Right forelimb (tissue), 1 donor: ENCODE measurements around the gene STMND1.

Experiments
- DNase-seq: peaks from one replicate; pipeline ENCODE4 v3.0.0-alpha.2; 2018

STMND1 gene

GRCh38 chr6:17099401-17100059, 2.3 kb upstream of the STMND1 start:
- DNase-seq: no peak

- DNase-seq: no peak
These were observed 1.0 kb upstream of the STMND1 start for GRCh38 chr6:17100806-17101205.

GRCh38 chr6:17102258-17102870, 514 bp downstream of the STMND1 start:
- no peak for DNase-seq

GRCh38 chr6:17103715-17104114, 1.9 kb downstream of the STMND1 start:
- DNase-seq: no peak

GRCh38 chr6:17107863-17108262, 6.0 kb downstream of the STMND1 start:
- DNase-seq: no peak

GRCh38 chr6:17115251-17116116, 13.6 kb downstream of the STMND1 start:
- no peak for DNase-seq

- DNase-seq: no peak
These were observed 14.2 kb downstream of the STMND1 start for GRCh38 chr6:17116117-17116440.

GRCh38 chr6:17120019-17120418, 18.2 kb downstream of the STMND1 start:
- DNase-seq: no peak

GRCh38 chr6:17125407-17125806, 23.6 kb downstream of the STMND1 start:
- no peak for DNase-seq

GRCh38 chr6:17130786-17131185, 28.9 kb downstream of the STMND1 start:
- no peak for DNase-seq

- no peak for DNase-seq
These were observed 31.1 kb downstream of the STMND1 start for GRCh38 chr6:17132967-17133366.

- no peak for DNase-seq
These were observed 36.2 kb downstream of the STMND1 start for GRCh38 chr6:17138033-17138432.

GRCh38 chr6:17144016-17144415, 42.2 kb downstream of the STMND1 start:
- no peak for DNase-seq

GRCh38 chr6:17149571-17149970, 47.7 kb downstream of the STMND1 start:
- DNase-seq: no peak

- no peak for DNase-seq
These were observed 48.2 kb downstream of the STMND1 start for GRCh38 chr6:17150096-17150495.

- no peak for DNase-seq
These were observed 50.0 kb downstream of the STMND1 start for GRCh38 chr6:17151888-17152287.

- DNase-seq: no peak
These were observed 50.9 kb downstream of the STMND1 start for GRCh38 chr6:17152703-17153102.

- peak; percentile 70 for DNase-seq
These were observed 54.5 kb downstream of the STMND1 start for GRCh38 chr6:17156112-17156921.

- no peak for DNase-seq
These were observed 55.1 kb downstream of the STMND1 start for GRCh38 chr6:17156966-17157365.

GRCh38 chr6:17157617-17158016, 55.8 kb downstream of the STMND1 start:
- no peak for DNase-seq

- no peak for DNase-seq
These were observed 57.4 kb downstream of the STMND1 start for GRCh38 chr6:17159240-17159639.

GRCh38 chr6:17161076-17161475, 59.2 kb downstream of the STMND1 start:
- no peak for DNase-seq

GRCh38 chr6:17165383-17165782, 63.5 kb downstream of the STMND1 start:
- DNase-seq: no peak
